Stimulated activated naive CD8-positive, alpha-beta T cell treated with anti-CD3 and anti-CD28 coated beads, Interleukin-15, amount 100 ng/mL, for 72 hours (primary cell): Measurements from ENCODE around the gene FBXW8.
A peak's percentile ranks its signal among the peaks of the same experiment; 100 is the strongest.

Experiments used
- ATAC-seq: fragments of 150-1000 bp; cut with Tn5 transposase; 2 replicates; pipeline ENCODE4 v1.10.0; 2021; ENCODE audit warnings: mild to moderate bottlenecking, moderate library complexity
- DNase-seq, 2 donors: peaks; one replicate each; pipeline ENCODE4 v3.0.0; 2021 to 2022
- H3K27ac Mint-ChIP-seq, 2 donors: one replicate each; pipeline ENCODE4 v1.8.0; 2022; ENCODE audit warnings: mild to moderate bottlenecking in 2 of 2, mixed read lengths in 2 of 2, moderate library complexity in 2 of 2
- H3K27me3 Mint-ChIP-seq: one replicate; pipeline ENCODE4 v1.8.0; 2022; ENCODE audit warnings: mixed read lengths
- H3K4me1 Mint-ChIP-seq: one replicate; pipeline ENCODE4 v1.8.0; 2022; ENCODE audit warnings: mild to moderate bottlenecking, mixed read lengths
- H3K4me3 Mint-ChIP-seq, 2 donors: one replicate each; pipeline ENCODE4 v1.8.0; 2022; ENCODE audit warnings: mild to moderate bottlenecking in 2 of 2, mixed read lengths in 2 of 2, moderate library complexity in 1 of 2
- H3K9me3 Mint-ChIP-seq, 2 donors: one replicate each; pipeline ENCODE4 v1.8.0; 2022; ENCODE audit warnings: mixed read lengths in 2 of 2

FBXW8 gene

GRCh38 chr12:117025481-117026151 is 114.9 kb downstream of the FBXW8 start:
- Mint-ChIP-seq H3K27me3 (no peaks in the 10 kb centered on the region), H3K27ac (peak overlapping the region in 1 of 2 donors; percentile 80), H3K4me1 (peaks cover 6% of the 10 kb centered on the region), H3K4me3 (no peak overlapping the region), H3K9me3 (no peaks in the 10 kb centered on the region)
- peak; percentile 27 to 35 for DNase-seq
- ATAC-seq: peak; percentile 69

- Mint-ChIP-seq H3K27me3 (no peaks in the 10 kb centered on the region), H3K4me3 (no peak overlapping the region), H3K27ac (no peak overlapping the region), H3K9me3 (no peaks in the 10 kb centered on the region), H3K4me1 (peaks cover 6% of the 10 kb centered on the region)
- ATAC-seq: no peak
- DNase-seq: no peak
Measured at GRCh38 chr12:117026343-117026742, 115.6 kb downstream of the FBXW8 start.

- no peak overlapping the region for H3K27ac Mint-ChIP-seq
- H3K9me3 Mint-ChIP-seq: no peaks in the 10 kb centered on the region
- ATAC-seq (no peak), DNase-seq (no peak)
- H3K4me3 Mint-ChIP-seq: no peak overlapping the region
- peaks cover 6% of the 10 kb centered on the region for H3K4me1 Mint-ChIP-seq
- H3K27me3 Mint-ChIP-seq: no peaks in the 10 kb centered on the region
Measured at GRCh38 chr12:117026921-117027250, 116.1 kb downstream of the FBXW8 start.

GRCh38 chr12:117027251-117028086 is 116.7 kb downstream of the FBXW8 start:
- H3K4me1 Mint-ChIP-seq: peaks cover 9% of the 10 kb centered on the region
- H3K27ac Mint-ChIP-seq: no peak overlapping the region
- DNase-seq (no peak), ATAC-seq (no peak)
- H3K4me3 Mint-ChIP-seq: no peak overlapping the region
- H3K27me3 Mint-ChIP-seq: no peaks in the 10 kb centered on the region
- no peaks in the 10 kb centered on the region for H3K9me3 Mint-ChIP-seq

- H3K4me3 Mint-ChIP-seq: no peak overlapping the region
- no peak for DNase-seq
- H3K27ac Mint-ChIP-seq: peak overlapping the region in 1 of 2 donors; percentile 66
- no peaks in the 10 kb centered on the region for H3K9me3 Mint-ChIP-seq
- ATAC-seq: no peak
- H3K4me1 Mint-ChIP-seq: peaks cover 14% of the 10 kb centered on the region
- peaks cover 2% of the 10 kb centered on the region for H3K27me3 Mint-ChIP-seq
Measured at GRCh38 chr12:117028254-117028653, 117.5 kb downstream of the FBXW8 start.

GRCh38 chr12:117030187-117030900 is 119.6 kb downstream of the FBXW8 start:
- Mint-ChIP-seq H3K9me3 (no peaks in the 10 kb centered on the region), H3K4me1 (peaks cover 22% of the 10 kb centered on the region), H3K27ac (peak overlapping the region in 1 of 2 donors; percentile 59), H3K27me3 (peaks cover 14% of the 10 kb centered on the region), H3K4me3 (no peak overlapping the region)
- ATAC-seq (no peak), DNase-seq (no peak)

GRCh38 chr12:117031843-117032592 is 121.3 kb downstream of the FBXW8 start:
- Mint-ChIP-seq H3K27ac (no peak overlapping the region), H3K4me3 (no peak overlapping the region), H3K9me3 (no peaks in the 10 kb centered on the region)

GRCh38 chr12:117032593-117033381 is 122.0 kb downstream of the FBXW8 start:
- DNase-seq (no peak), ATAC-seq (peak; percentile 39)
- Mint-ChIP-seq H3K27ac (no peak overlapping the region), H3K4me3 (no peak overlapping the region), H3K9me3 (no peaks in the 10 kb centered on the region), H3K27me3 (peaks cover 14% of the 10 kb centered on the region), H3K4me1 (peaks cover 17% of the 10 kb centered on the region)

More at GRCh38 chr12:117031843-117032592, 121.3 kb downstream of the FBXW8 start:
- H3K27me3 Mint-ChIP-seq: peaks cover 14% of the 10 kb centered on the region
- no peak for ATAC-seq
- no peak for DNase-seq
- H3K4me1 Mint-ChIP-seq: peaks cover 17% of the 10 kb centered on the region

GRCh38 chr12:117033382-117034221 is 122.9 kb downstream of the FBXW8 start:
- ATAC-seq (no peak), DNase-seq (no peak)
- Mint-ChIP-seq H3K27ac (peak overlapping the region in 1 of 2 donors; percentile 38), H3K4me3 (no peak overlapping the region), H3K27me3 (peaks cover 14% of the 10 kb centered on the region), H3K4me1 (peaks cover 17% of the 10 kb centered on the region), H3K9me3 (no peaks in the 10 kb centered on the region)

- ATAC-seq (no peak), DNase-seq (no peak)
- Mint-ChIP-seq H3K9me3 (no peaks in the 10 kb centered on the region), H3K4me1 (peaks cover 17% of the 10 kb centered on the region), H3K4me3 (no peak overlapping the region), H3K27ac (peak overlapping the region in 1 of 2 donors; percentile 38), H3K27me3 (peaks cover 14% of the 10 kb centered on the region)
Measured at GRCh38 chr12:117034249-117034648, 123.5 kb downstream of the FBXW8 start.

- no peaks in the 10 kb centered on the region for H3K9me3 Mint-ChIP-seq
- peaks cover 17% of the 10 kb centered on the region for H3K4me1 Mint-ChIP-seq
- no peak overlapping the region for H3K27ac Mint-ChIP-seq
- no peak for DNase-seq
- peaks cover 14% of the 10 kb centered on the region for H3K27me3 Mint-ChIP-seq
- H3K4me3 Mint-ChIP-seq: no peak overlapping the region
- ATAC-seq: no peak
Measured at GRCh38 chr12:117034701-117035151, 124.0 kb downstream of the FBXW8 start.

GRCh38 chr12:117035287-117035686 is 124.5 kb downstream of the FBXW8 start:
- Mint-ChIP-seq H3K9me3 (no peaks in the 10 kb centered on the region), H3K4me1 (peaks cover 17% of the 10 kb centered on the region), H3K27ac (peak overlapping the region in 1 of 2 donors; percentile 42), H3K4me3 (no peak overlapping the region), H3K27me3 (peaks cover 14% of the 10 kb centered on the region)
- ATAC-seq (no peak), DNase-seq (no peak)

GRCh38 chr12:117036046-117036445 is 125.3 kb downstream of the FBXW8 start:
- DNase-seq: no peak
- H3K27ac Mint-ChIP-seq: no peak overlapping the region
- ATAC-seq: no peak

GRCh38 chr12:117036547-117036946 is 125.8 kb downstream of the FBXW8 start:
- H3K27ac Mint-ChIP-seq: peak overlapping the region in 1 of 2 donors; percentile 59
- peaks cover 14% of the 10 kb centered on the region for H3K27me3 Mint-ChIP-seq
- no peak for ATAC-seq
- H3K4me1 Mint-ChIP-seq: peaks cover 17% of the 10 kb centered on the region
- H3K9me3 Mint-ChIP-seq: no peaks in the 10 kb centered on the region
- DNase-seq: no peak
- H3K4me3 Mint-ChIP-seq: no peak overlapping the region

More at GRCh38 chr12:117036046-117036445, 125.3 kb downstream of the FBXW8 start:
- H3K4me3 Mint-ChIP-seq: no peak overlapping the region
- peaks cover 14% of the 10 kb centered on the region for H3K27me3 Mint-ChIP-seq
- peaks cover 17% of the 10 kb centered on the region for H3K4me1 Mint-ChIP-seq
- no peaks in the 10 kb centered on the region for H3K9me3 Mint-ChIP-seq
